HEK293 (cell line): ENCODE data around the gene CD151.

ENCODE experiments used
- CTCF ChIA-PET: fragments of 350-600 bp; formaldehyde crosslinking; extraction: SDS; loops from one replicate; lab custom pipeline; 2021; ENCODE audit warnings: antibody characterized with exemption; lab: Yijun Ruan, JAX
- POLR2A ChIA-PET: fragments of 300-600 bp; formaldehyde crosslinking; extraction: SDS; loops from one replicate; lab custom pipeline; 2020; ENCODE audit warnings: antibody characterized with exemption, inconsistent platforms; lab: Yijun Ruan, JAX
- H3K27ac ChIP-seq: fragments of 200-500 bp; sonication (Bioruptor generic); 2 replicates; pipeline ENCODE4 v1.5.1; 2014; ENCODE audit warnings: low read depth, low read length, control low read depth, inconsistent platforms; ENCODE audit errors: extremely low read depth
- H3K36me3 ChIP-seq, 2 experiments: fragments of 200-500 bp in 1 of 2; sonication (Bioruptor generic) in 1 of 2; 1 replicate in 1 of 2; 2 replicates in 1 of 2; pipeline ENCODE4 v1.5.1; 2014 to 2017; ENCODE audit warnings: inconsistent platforms in 2 of 2, low read length in 2 of 2; ENCODE audit not compliant: control insufficient read depth in 2 of 2, insufficient read depth in 1 of 2
- H3K4me1 ChIP-seq: fragments of 200-500 bp; sonication (Bioruptor generic); 2 replicates; pipeline ENCODE4 v1.5.1; 2014; ENCODE audit warnings: mild to moderate bottlenecking, low read length, inconsistent platforms; ENCODE audit not compliant: control insufficient read depth, insufficient read depth
- H3K4me3 ChIP-seq: 2 replicates; pipeline ENCODE4 v1.5.1; 2011; ENCODE audit warnings: low read depth, mild to moderate bottlenecking, control low read depth, low read length, moderate library complexity
- H3K9me3 ChIP-seq: fragments of 200-500 bp; sonication (Bioruptor generic); 2 replicates; pipeline ENCODE4 v1.5.1; 2014; ENCODE audit warnings: low read depth, low read length, inconsistent platforms; ENCODE audit not compliant: control insufficient read depth, insufficient read depth
- ATF2 ChIP-seq: fragments of 450-650 bp; formaldehyde crosslinking; IDR thresholded peaks from 2 replicates; pipeline ENCODE4 v1.5.1; 2016; ENCODE audit warnings: missing biosample characterization, missing genetic modification characterization, low read depth
- ELK4 ChIP-seq: IDR thresholded peaks from 2 replicates; pipeline ENCODE4 v1.6.1; 2011; ENCODE audit warnings: mild to moderate bottlenecking, low read depth, low read length, borderline replicate concordance
- GLIS2 ChIP-seq: fragments of 450-650 bp; formaldehyde crosslinking; IDR thresholded peaks from 2 replicates; pipeline ENCODE4 v1.5.1; 2016; ENCODE audit warnings: missing biosample characterization, missing genetic modification characterization
- HOXA7 ChIP-seq: sonication (generic); formaldehyde crosslinking; IDR thresholded peaks from 2 replicates; pipeline ENCODE4 v1.8.1; 2022; ENCODE audit warnings: missing genetic modification reagents, borderline replicate concordance
- KLF8 ChIP-seq: fragments of 450-650 bp; formaldehyde crosslinking; IDR thresholded peaks from 2 replicates; pipeline ENCODE4 v1.5.1; 2016; ENCODE audit warnings: missing biosample characterization, missing genetic modification characterization
- WT1 ChIP-seq: fragments of 450-650 bp; formaldehyde crosslinking; IDR thresholded peaks from 2 replicates; pipeline ENCODE4 v1.5.1; 2016; ENCODE audit warnings: missing biosample characterization, missing genetic modification characterization
- ZBTB10 ChIP-seq: fragments of 450-650 bp; formaldehyde crosslinking; IDR thresholded peaks from 2 replicates; pipeline ENCODE4 v1.5.1; 2016; ENCODE audit warnings: missing biosample characterization, missing genetic modification characterization
- ZBTB20 ChIP-seq: fragments of 450-650 bp; formaldehyde crosslinking; IDR thresholded peaks from 2 replicates; pipeline ENCODE4 v1.5.1; 2016; ENCODE audit warnings: missing biosample characterization, missing genetic modification characterization
- ZFHX2 ChIP-seq: fragments of 450-650 bp; formaldehyde crosslinking; conservative IDR thresholded peaks from 2 replicates; pipeline ENCODE4 v1.5.1; 2016; ENCODE audit warnings: missing biosample characterization, missing genetic modification characterization
- ZFP69B ChIP-seq: fragments of 450-650 bp; formaldehyde crosslinking; IDR thresholded peaks from 2 replicates; pipeline ENCODE4 v1.5.1; 2016; ENCODE audit warnings: missing biosample characterization, missing genetic modification characterization
- ZIC2 ChIP-seq: fragments of 450-650 bp; formaldehyde crosslinking; IDR thresholded peaks from 2 replicates; pipeline ENCODE4 v1.5.1; 2016; ENCODE audit warnings: missing biosample characterization, missing genetic modification characterization
- ZNF133 ChIP-seq: fragments of 450-650 bp; formaldehyde crosslinking; IDR thresholded peaks from 2 replicates; pipeline ENCODE4 v1.5.1; 2016; ENCODE audit warnings: missing biosample characterization, missing genetic modification characterization
- ZNF221 ChIP-seq: fragments of 450-650 bp; formaldehyde crosslinking; IDR thresholded peaks from 2 replicates; pipeline ENCODE4 v1.5.1; 2017; ENCODE audit warnings: missing biosample characterization, missing genetic modification characterization, borderline replicate concordance
- ZNF26 ChIP-seq: fragments of 450-650 bp; formaldehyde crosslinking; IDR thresholded peaks from 2 replicates; pipeline ENCODE4 v1.5.1; 2016; ENCODE audit warnings: missing biosample characterization, missing genetic modification characterization
- ZNF335 ChIP-seq: fragments of 450-650 bp; formaldehyde crosslinking; conservative IDR thresholded peaks from 2 replicates; pipeline ENCODE4 v1.5.1; 2016; ENCODE audit warnings: missing biosample characterization, missing genetic modification characterization
- ZNF341 ChIP-seq: fragments of 450-650 bp; formaldehyde crosslinking; IDR thresholded peaks from 2 replicates; pipeline ENCODE4; 2016; ENCODE audit warnings: low read depth, missing biosample characterization, missing genetic modification characterization
- ZNF366 ChIP-seq: fragments of 450-650 bp; formaldehyde crosslinking; conservative IDR thresholded peaks from 2 replicates; pipeline ENCODE4 v1.5.1; 2016; ENCODE audit warnings: missing biosample characterization, missing genetic modification characterization
- ZNF501 ChIP-seq: fragments of 450-650 bp; formaldehyde crosslinking; IDR thresholded peaks from 2 replicates; pipeline ENCODE4 v1.5.1; 2016; ENCODE audit warnings: missing biosample characterization, missing genetic modification characterization
- ZNF621 ChIP-seq: fragments of 450-650 bp; formaldehyde crosslinking; IDR thresholded peaks from 2 replicates; pipeline ENCODE4 v1.5.1; 2017; ENCODE audit warnings: missing biosample characterization, missing genetic modification characterization
- ZNF654 ChIP-seq: fragments of 450-650 bp; formaldehyde crosslinking; IDR thresholded peaks from 2 replicates; pipeline ENCODE4 v1.5.1; 2016; ENCODE audit warnings: low read depth, missing biosample characterization, missing genetic modification characterization
- ZXDB ChIP-seq: fragments of 450-650 bp; formaldehyde crosslinking; IDR thresholded peaks from 2 replicates; pipeline ENCODE4 v1.5.1; 2016; ENCODE audit warnings: missing biosample characterization, missing genetic modification characterization

Gene CD151

GRCh38 chr11:842370-843002, 9.7 kb downstream of the CD151 start, which contains the start of the genes POLR2L and TSPAN4 (continued):
- TF ChIP-seq ELK4, result no peak
- peak; percentile 34 for TF ChIP-seq ZBTB20 (tag by site-specific recombination)
- no peak for TF ChIP-seq ZFP69B
- TF ChIP-seq ZNF26, result no peak
- TF ChIP-seq ZFHX2, result peak; percentile 50; the same call in 1 of the 2 replicates

GRCh38 chr11:843086-843734, 10.5 kb downstream of the CD151 start:
- CTCF ChIA-PET, result interaction anchor here (0.8 to 0.9 kb wide), 2 partner anchors 9 to 207 kb away, joined by 3 to 4 read pairs; no protein-coding TSS in a partner anchor
- H3K27ac ChIP-seq, result no peak overlapping the region
- peaks cover 0 to 31% of the 10 kb centered on the region in 2 experiments; a peak in 1 of 3 replicates for H3K36me3 ChIP-seq
- TF ChIP-seq ZBTB20 (tag by site-specific recombination) (peak; percentile 77), KLF8 (tag by site-specific recombination) (no peak), ZXDB (tag by site-specific recombination) (no peak), ZNF341 (0 out of 2 replicates have a peak, but pooled peaks have one; percentile 19), ZBTB10 (peak; percentile 50; the same call in 1 of the 2 replicates), ZIC2 (tag by site-specific recombination) (0 out of 2 replicates have a peak, but pooled peaks have one; percentile 10), GLIS2 (tag by site-specific recombination) (peak; percentile 49), ZNF335 (tag by site-specific recombination) (peak; percentile 44), WT1 (tag by site-specific recombination) (no peak)
- TF ChIP-seq, all 188 proteins: peak for 6
- Histone ChIP-seq H3K4me1 (0 out of 2 replicates have a peak, but pooled peaks cover 4% of the 10 kb centered on the region), H3K9me3 (no peaks in the 10 kb centered on the region), H3K4me3 (peak overlapping the region; percentile 89)
- POLR2A ChIA-PET, result interaction anchor here (0.6 to 6.9 kb wide), 11 partner anchors 12 to 82 kb away, joined by 3 to 70 read pairs (median 6); partner anchors contain the start of genes CD151, CRACR2B, PNPLA2 and RPLP2

- ChIA-PET POLR2A (interaction anchor here (0.7 to 6.9 kb wide), 14 partner anchors 13 to 245 kb away, joined by 3 to 70 read pairs (median 4); partner anchors contain the start of genes CD151, CEND1, CRACR2B and PNPLA2), CTCF (interaction anchor here (0.7 to 1.0 kb wide), 6 partner anchors 8 to 206 kb away, joined by 3 to 4 read pairs (median 3); no protein-coding TSS in a partner anchor)
- Histone ChIP-seq H3K9me3 (no peaks in the 10 kb centered on the region), H3K4me1 (0 out of 2 replicates have a peak, but pooled peaks cover 6% of the 10 kb centered on the region), H3K4me3 (peak overlapping the region; percentile 2), H3K27ac (no peak overlapping the region), H3K36me3 (peaks cover 0 to 22% of the 10 kb centered on the region in 2 experiments; a peak in 1 of 3 replicates)
- TF ChIP-seq ZNF221 (tag by site-specific recombination) (no peak), ATF2 (tag by site-specific recombination) (no peak), ZNF501 (tag by site-specific recombination) (no peak), ZNF366 (0 out of 2 replicates have a peak, but pooled peaks have one; percentile 12), ZNF654 (no peak), ELK4 (no peak), ZNF133 (tag by site-specific recombination) (no peak), HOXA7 (no peak), ZNF335 (tag by site-specific recombination) (no peak), ZNF621 (tag by site-specific recombination) (no peak)
These were observed 11.3 kb downstream of the CD151 start for GRCh38 chr11:843818-844692.
